ENCODE results near the gene NAA50.

Gene NAA50

DNA sequence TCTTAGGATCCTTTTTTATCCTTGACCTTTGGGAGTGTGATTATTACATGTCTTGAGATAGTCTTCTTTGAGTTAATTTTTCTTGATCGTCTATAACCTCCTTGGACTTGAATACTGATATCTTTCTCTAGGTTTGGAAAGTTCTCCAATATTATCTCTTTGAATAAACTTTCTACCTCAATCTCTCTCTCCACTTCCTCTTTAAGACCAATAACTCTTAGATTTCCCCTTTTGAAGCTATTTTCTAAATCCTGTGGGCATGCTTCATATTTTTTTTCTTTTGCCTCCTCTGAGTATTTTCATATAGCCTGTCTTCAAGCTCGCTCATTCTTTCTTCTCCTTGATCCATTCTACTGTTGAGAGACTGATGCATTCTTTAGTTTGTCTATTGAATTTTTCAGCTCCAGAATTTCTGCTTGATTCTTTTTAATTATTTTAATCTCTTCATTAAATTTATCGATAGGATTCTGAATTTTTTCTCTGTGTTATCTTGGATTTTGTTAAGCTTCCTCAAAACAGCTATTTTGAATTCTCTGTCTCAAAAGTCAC, 61.7 kb downstream of the NAA50 start:
- no peak for DNase-seq

DNA sequence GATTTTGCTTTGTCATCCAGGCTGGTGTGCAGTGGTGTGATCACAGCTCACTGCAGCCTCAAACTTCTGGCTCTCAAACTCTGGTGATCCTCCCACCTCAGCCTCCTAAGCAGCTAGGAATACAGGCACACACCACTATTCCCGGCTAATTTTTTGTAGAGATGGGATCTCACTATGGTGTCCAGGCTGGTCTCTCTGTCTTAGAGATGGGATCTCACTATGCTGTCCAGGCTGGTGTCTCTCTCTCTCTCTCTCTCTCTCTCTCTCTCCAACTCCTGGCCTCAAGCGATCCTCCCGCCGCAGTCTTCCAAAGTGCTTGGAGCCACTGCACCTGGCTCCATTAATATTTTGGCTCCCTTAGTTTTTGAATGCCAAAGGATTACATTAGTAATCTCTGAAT, 67.3 kb downstream of the NAA50 start:
- DNase-seq: no peak

DNA sequence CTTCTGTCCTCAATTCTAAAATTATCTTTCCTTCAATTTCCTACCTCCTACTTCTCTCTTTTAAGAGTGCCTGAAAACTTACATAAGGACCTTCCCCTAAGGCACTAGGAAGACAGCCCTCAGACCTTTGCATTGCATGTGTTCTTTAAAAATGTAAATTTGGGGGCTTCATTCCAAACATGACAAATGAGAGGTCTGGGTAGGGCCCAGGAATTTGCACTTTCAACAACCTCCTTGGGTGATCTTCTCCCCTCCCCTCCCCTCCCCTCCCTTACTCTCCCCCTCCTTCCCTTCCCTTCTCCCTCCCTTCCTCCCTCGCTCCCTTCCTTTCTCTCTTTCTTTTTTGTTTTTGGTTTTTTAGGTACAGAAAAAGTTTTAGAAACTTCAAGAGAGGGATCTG, 68.3 kb downstream of the NAA50 start:
- DNase-seq: no peak

DNA sequence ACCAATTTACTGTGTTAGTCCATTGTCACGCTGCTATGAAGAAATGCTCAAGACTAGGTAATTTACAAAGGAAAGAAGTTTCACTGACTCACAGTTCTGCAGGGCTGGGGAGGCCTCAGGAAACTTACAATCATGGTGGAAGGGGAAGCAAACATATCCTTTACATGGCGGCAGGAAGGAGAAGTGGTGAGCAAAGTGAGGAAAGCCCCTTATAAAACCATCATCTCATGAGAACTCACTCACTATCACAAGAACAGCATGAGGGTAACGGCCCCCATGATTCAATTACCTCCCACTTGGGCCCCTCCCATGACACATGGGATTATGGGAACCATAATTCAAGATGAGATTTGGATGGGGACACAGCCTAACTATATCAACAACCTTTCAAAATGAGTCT, 69.8 kb downstream of the NAA50 start:
- no peak for DNase-seq

DNA sequence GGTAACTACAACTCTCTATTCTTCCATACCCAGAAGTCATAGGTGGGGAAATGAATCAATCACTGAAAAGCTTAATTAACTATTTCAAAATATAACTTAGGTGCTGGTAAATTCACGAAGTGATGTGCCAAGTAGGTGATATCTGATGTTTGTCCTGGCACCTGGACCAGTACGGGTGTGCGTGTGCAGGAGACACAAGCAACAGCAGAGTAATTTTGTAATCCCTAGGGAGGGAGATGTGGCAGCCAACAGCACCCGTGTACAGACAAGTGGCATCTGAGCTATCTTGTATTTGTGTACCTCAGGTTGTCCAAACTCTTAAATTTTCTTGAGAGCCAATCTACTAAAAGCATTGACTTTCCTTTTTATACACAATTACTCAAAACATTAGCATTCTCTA, 72.5 kb downstream of the NAA50 start:
- DNase-seq: no peak

DNA sequence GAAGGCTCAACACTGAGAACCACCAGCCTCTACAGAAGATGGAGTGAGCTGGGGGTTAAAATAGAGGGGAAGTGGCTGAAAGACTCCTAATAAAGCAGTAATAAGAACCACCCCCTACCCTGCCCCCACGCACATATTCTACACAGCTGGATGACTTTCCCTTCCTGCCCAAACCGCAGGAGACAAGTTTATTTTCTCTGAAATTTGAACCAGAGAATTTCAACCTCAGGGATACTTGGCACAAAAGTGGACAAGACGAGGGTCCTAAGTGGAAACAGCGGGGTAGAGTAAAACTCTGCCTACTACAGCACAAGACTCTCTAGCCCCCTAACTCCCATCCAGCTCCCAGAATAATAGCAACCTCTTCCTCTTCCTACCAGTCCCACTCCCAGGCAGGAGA, 78.0 kb downstream of the NAA50 start:
- no peak for DNase-seq

All from stimulated activated CD4-positive, alpha-beta T cell treated with anti-CD3 and anti-CD28 coated beads, Interleukin-15, amount 100 ng/mL, for 24 hours (primary cell).